Gastroesophageal sphincter (tissue), 3 donors: ENCODE measurements around the gene LAMA5.

Experiments used
- CTCF ChIP-seq, 4 experiments: fragments of 200-600 bp in 2 of 4; fragments of 450-650 bp in 2 of 4; sonication (generic) in 1 of 4; IDR thresholded peaks; one replicate each; pipeline ENCODE4 v1.5.1; 2017 to 2019; ENCODE audit warnings: antibody characterized with exemption in 4 of 4, mild to moderate bottlenecking in 2 of 4, moderate library complexity in 2 of 4
- POLR2A ChIP-seq, 2 donors: fragments of 450-650 bp; IDR thresholded peaks; one replicate each; pipeline ENCODE4 v1.6.1; 2017; ENCODE audit warnings: antibody characterized with exemption in 2 of 2, mild to moderate bottlenecking in 2 of 2, moderate library complexity in 1 of 2

GRCh38 chr20:62362991-62363919 is 3.9 kb downstream of the LAMA5 start:
- TF ChIP-seq POLR2A (IDR thresholded peaks at IDR 0.05) (no peak), CTCF (IDR thresholded peaks at IDR 0.05) (peak in 1 of 4 experiments; percentile 23)
